HepG2 (cell line): ENCODE results near the gene MCEE. TPM values are rescaled to one million over a fixed set of nuclear protein-coding genes. Genes with fewer than 3 reads are reported as not detected.

ENCODE experiments used
- ARID5B ChIP-seq: IDR thresholded peaks from 2 replicates; pipeline ENCODE4 v1.4.0; 2020; ENCODE audit warnings: mild to moderate bottlenecking, missing genetic modification reagents
- ATRX ChIP-seq: sonication (generic); formaldehyde crosslinking; IDR thresholded peaks from 2 replicates; pipeline ENCODE4 v1.4.0; 2020; ENCODE audit warnings: missing genetic modification reagents, borderline replicate concordance
- CEBPZ ChIP-seq: IDR thresholded peaks from 2 replicates; pipeline ENCODE4 v1.6.1; 2012; ENCODE audit warnings: low read length, improper control_type of control experiment
- HDAC1 ChIP-seq: sonication (generic); formaldehyde crosslinking; IDR thresholded peaks from 2 replicates; pipeline ENCODE4 v1.5.1; 2020; ENCODE audit warnings: mild to moderate bottlenecking, missing genetic modification reagents
- HDAC6 ChIP-seq: fragments of 200-600 bp; sonication (generic); IDR thresholded peaks from 2 replicates; pipeline ENCODE4 v1.7.0; 2017; ENCODE audit warnings: mild to moderate bottlenecking, antibody characterized with exemption, low read length, low read depth
- HINFP ChIP-seq: sonication (generic); formaldehyde crosslinking; IDR thresholded peaks from 2 replicates; pipeline ENCODE4 v1.4.0; 2020; ENCODE audit warnings: low read depth, mild to moderate bottlenecking, missing genetic modification reagents
- KDM3A ChIP-seq: IDR thresholded peaks from 2 replicates; pipeline ENCODE4 v1.6.1; 2018; ENCODE audit warnings: low read depth, missing compliant biosample characterization
- MTF2 ChIP-seq: sonication (generic); formaldehyde crosslinking; IDR thresholded peaks from 2 replicates; pipeline ENCODE4 v1.5.0; 2020; ENCODE audit warnings: missing genetic modification reagents, borderline replicate concordance
- NONO ChIP-seq, 2 experiments: fragments of 450-650 bp in 1 of 2; sonication (generic) in 1 of 2; formaldehyde crosslinking in 1 of 2; IDR thresholded peaks in 1 of 2; conservative IDR thresholded peaks in 1 of 2; 2 replicates each; pipeline versions ENCODE4 v1.6.1 to v1.8.0; 2017 to 2022; ENCODE audit warnings: mild to moderate bottlenecking in 1 of 2, missing genetic modification reagents in 1 of 2, moderate library complexity in 1 of 2
- PRPF4 ChIP-seq: fragments of 200-400 bp; formaldehyde crosslinking; IDR thresholded peaks from 2 replicates; pipeline ENCODE4 v1.6.1; 2016; ENCODE audit warnings: low read length, low read depth; ENCODE audit not compliant: poor library complexity, severe bottlenecking
- REPIN1 ChIP-seq: sonication (generic); formaldehyde crosslinking; IDR thresholded peaks from 2 replicates; pipeline ENCODE4 v1.8.0; 2022; ENCODE audit warnings: missing genetic modification reagents, low read depth, mild to moderate bottlenecking, borderline replicate concordance
- RNF2 ChIP-seq: fragments of 450-650 bp; conservative IDR thresholded peaks from 2 replicates; pipeline ENCODE4 v1.6.1; 2016; ENCODE audit warnings: low read depth
- YEATS4 ChIP-seq: sonication (generic); formaldehyde crosslinking; IDR thresholded peaks from 2 replicates; pipeline ENCODE4 v1.4.0; 2020; ENCODE audit warnings: missing genetic modification reagents, borderline replicate concordance
- ZBTB20 ChIP-seq: sonication (generic); formaldehyde crosslinking; IDR thresholded peaks from 2 replicates; pipeline ENCODE4 v1.8.1; 2023; ENCODE audit warnings: missing genetic modification reagents, low read depth, mild to moderate bottlenecking, borderline replicate concordance
- ZNF205 ChIP-seq: IDR thresholded peaks from 2 replicates; pipeline ENCODE4 v1.6.1; 2018; ENCODE audit warnings: missing biosample characterization, missing genetic modification reagents
- ZNF549 ChIP-seq: sonication (generic); formaldehyde crosslinking; IDR thresholded peaks from 2 replicates; pipeline ENCODE4 v1.5.0; 2020; ENCODE audit warnings: missing genetic modification reagents
- polyA plus RNA-seq, 8 experiments: library from polyadenylated mRNA; depleted of rRNA in 3 of 8; stranded (reverse) in 7 of 8; unstranded in 1 of 8; fragments of >200 nt; fragmentation: Illumina TruSeq in 4 of 8; extraction: Trizol in 4 of 8; gene quantifications; 2 replicates each; pipeline versions ENCODE4 v1.2.1 to v1.2.3, GENCODE V29; 2011 to 2016; ENCODE audit warnings: low read depth in 4 of 8, missing spikeins in 1 of 8, mixed read lengths in 1 of 8; ENCODE audit not compliant: insufficient read depth in 1 of 8
- total RNA-seq, 5 experiments: library from RNA; depleted of rRNA; stranded (reverse); fragments of >200 nt; fragmentation: Illumina TruSeq; extraction: Trizol; gene quantifications; 2 replicates each; pipeline ENCODE4 v1.2.3, GENCODE V29; 2016; ENCODE audit warnings: low read depth in 1 of 5
- TF ChIP-seq, protein P1 (sequence below): sonication (generic); formaldehyde crosslinking; IDR thresholded peaks from 2 replicates; pipeline ENCODE4 v1.4.0; 2020; ENCODE audit warnings: mild to moderate bottlenecking, low read depth, missing genetic modification reagents

The MCEE gene
- total and polyA plus RNA-seq, 2 of the 13 experiments (the other 11 are each of a cell fraction or from before 2014, with no cell fraction given) = 32.0 to 66.9 TPM

- TF ChIP-seq YEATS4 (CRISPR knock-in tag) = peak; percentile 99
- no peak for TF ChIP-seq PRPF4
- TF ChIP-seq HDAC6 = no peak
- TF ChIP-seq, protein P1, sequence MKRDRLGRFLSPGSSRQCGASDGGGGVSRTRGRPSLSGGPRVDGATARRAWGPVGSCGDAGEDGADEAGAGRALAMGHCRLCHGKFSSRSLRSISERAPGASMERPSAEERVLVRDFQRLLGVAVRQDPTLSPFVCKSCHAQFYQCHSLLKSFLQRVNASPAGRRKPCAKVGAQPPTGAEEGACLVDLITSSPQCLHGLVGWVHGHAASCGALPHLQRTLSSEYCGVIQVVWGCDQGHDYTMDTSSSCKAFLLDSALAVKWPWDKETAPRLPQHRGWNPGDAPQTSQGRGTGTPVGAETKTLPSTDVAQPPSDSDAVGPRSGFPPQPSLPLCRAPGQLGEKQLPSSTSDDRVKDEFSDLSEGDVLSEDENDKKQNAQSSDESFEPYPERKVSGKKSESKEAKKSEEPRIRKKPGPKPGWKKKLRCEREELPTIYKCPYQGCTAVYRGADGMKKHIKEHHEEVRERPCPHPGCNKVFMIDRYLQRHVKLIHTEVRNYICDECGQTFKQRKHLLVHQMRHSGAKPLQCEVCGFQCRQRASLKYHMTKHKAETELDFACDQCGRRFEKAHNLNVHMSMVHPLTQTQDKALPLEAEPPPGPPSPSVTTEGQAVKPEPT (CRISPR knock-in tag) = peak; percentile 23; the same call in 1 of the 2 replicates
- TF ChIP-seq KDM3A (CRISPR knock-in tag) = peak; percentile 91; the same call in 1 of the 2 replicates
- TF ChIP-seq ZBTB20 (CRISPR knock-in tag) = peak; percentile 91
- peak; percentile 97 for TF ChIP-seq HDAC1 (CRISPR knock-in tag)
- TF ChIP-seq MTF2 (CRISPR knock-in tag) = peak; percentile 44; the same call in 1 of the 2 replicates
- TF ChIP-seq CEBPZ = no peak
- peak; percentile 76 for TF ChIP-seq ARID5B (CRISPR knock-in tag)
- no peak for TF ChIP-seq ZNF549
- peak; percentile 97 for TF ChIP-seq REPIN1
- no peak for TF ChIP-seq NONO (IDR thresholded peaks at IDR 0.05)
- peak; percentile 99 for TF ChIP-seq NONO (CRISPR knock-in tag; conservative IDR thresholded peaks at IDR 0.05)
- peak; percentile 77; the same call in 1 of the 2 replicates for TF ChIP-seq ZNF205 (CRISPR knock-in tag)
- peak; percentile 44 for TF ChIP-seq HINFP (CRISPR knock-in tag)
- no peak for TF ChIP-seq ATRX (CRISPR knock-in tag)
- peak; percentile 97 for TF ChIP-seq RNF2
These were observed 61.6 kb downstream of the MCEE start, which contains the start of gene NAGK (continued) for GRCh38 chr2:71068218-71069035.
